ENCODE data around the gene TXNRD2.

TXNRD2 gene

GRCh38 chr22:19965771-19966709 lies 24.4 kb upstream of the TXNRD2 start:
- DNase-seq, result no peak

GRCh38 chr22:19964701-19965386 lies 23.2 kb upstream of the TXNRD2 start:
- DNase-seq, result no peak

GRCh38 chr22:19963863-19964642 lies 22.4 kb upstream of the TXNRD2 start:
- DNase-seq, result no peak

GRCh38 chr22:19962909-19963806 lies 21.5 kb upstream of the TXNRD2 start:
- DNase-seq, result no peak

DNA sequence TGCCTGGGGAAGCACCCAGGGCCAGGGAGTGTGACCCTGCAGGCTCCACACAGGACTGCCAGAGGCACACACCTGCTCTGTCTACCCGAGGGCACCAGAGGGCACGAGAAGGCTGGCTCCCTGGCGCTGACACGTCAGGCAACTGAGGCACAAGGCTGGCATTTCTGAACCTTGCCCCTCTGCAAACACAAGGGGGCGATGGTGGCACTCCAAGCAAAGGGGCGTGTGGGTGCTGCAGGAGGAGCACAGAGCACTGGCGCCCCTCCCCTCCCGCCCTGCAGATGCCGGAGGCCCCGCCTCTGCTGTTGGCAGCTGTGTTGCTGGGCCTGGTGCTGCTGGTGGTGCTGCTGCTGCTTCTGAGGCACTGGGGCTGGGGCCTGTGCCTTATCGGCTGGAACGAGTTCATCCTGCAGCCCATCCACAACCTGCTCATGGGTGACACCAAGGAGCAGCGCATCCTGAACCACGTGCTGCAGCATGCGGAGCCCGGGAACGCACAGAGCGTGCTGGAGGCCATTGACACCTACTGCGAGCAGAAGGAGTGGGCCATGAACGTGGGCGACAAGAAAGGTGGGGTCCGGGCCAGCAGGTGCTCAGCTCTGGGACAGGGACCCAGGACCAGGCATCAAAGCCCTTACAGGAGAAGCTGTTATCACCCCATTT lies 20.8 kb upstream of the TXNRD2 start:
- DNase-seq, result peak; percentile 84 to 86

- DNase-seq, result no peak
These were observed 20.2 kb upstream of the TXNRD2 start for GRCh38 chr22:19961868-19962245.

DNA sequence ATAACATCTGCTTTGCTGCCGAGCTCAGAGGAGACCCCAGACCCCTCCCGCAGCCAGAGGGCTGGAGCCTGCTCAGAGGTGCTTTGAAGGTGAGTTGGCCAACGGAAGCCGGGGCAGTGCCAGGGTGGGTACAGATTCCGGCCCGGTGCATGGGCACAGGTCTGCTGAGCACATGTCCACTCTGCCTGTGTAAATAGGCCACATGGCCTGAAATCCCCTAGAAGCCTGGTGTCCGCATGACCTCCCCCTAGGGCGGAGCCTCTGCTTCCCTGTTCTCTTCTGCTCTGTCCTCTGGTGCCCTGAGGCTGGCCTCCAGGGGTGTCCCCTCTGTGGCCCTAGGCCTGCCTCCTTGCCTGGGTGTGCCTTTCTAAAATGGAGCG lies 19.6 kb upstream of the TXNRD2 start:
- no peak for DNase-seq

DNA sequence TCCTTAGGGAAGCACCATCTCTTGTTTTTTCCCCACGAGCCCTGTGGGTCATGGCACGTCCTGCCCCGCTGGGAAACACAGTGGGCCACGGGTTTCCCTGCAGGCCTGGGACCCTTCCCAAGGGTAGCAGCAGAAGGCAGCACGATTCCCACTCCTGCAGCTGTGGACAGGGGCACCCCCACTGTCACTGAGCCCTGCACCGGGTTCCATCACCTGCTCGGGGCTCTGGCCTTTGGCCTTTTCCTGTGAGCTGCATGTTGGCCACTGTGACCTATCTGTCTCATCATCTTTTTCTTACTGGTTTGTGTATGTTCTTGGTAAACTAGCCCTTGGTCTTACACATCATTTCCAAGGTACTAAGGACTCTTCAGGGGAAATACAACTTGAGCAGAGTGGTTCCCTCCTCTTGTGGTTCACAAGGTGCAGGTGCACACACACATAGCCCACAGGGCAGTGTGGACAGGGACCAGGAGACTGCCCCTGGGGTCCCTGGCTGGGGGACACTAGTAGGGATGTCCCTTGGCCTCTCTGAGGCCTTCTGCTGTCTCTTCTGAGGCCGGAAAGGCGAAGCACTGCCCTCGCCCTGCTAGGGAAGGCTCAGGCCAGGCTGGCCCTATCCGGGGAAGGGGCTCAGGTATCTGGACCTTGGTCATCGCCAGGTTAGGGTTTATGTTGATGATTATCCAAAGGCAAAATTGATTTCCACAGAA lies 19.0 kb upstream of the TXNRD2 start:
- DNase-seq, result no peak

GRCh38 chr22:19959587-19960490 lies 18.2 kb upstream of the TXNRD2 start:
- DNase-seq, result no peak

GRCh38 chr22:19959043-19959586 lies 17.5 kb upstream of the TXNRD2 start:
- DNase-seq, result no peak

- DNase-seq, result no peak
These were observed 16.7 kb upstream of the TXNRD2 start for GRCh38 chr22:19958083-19959042.

GRCh38 chr22:19957445-19957844 lies 15.8 kb upstream of the TXNRD2 start:
- no peak for DNase-seq

DNA sequence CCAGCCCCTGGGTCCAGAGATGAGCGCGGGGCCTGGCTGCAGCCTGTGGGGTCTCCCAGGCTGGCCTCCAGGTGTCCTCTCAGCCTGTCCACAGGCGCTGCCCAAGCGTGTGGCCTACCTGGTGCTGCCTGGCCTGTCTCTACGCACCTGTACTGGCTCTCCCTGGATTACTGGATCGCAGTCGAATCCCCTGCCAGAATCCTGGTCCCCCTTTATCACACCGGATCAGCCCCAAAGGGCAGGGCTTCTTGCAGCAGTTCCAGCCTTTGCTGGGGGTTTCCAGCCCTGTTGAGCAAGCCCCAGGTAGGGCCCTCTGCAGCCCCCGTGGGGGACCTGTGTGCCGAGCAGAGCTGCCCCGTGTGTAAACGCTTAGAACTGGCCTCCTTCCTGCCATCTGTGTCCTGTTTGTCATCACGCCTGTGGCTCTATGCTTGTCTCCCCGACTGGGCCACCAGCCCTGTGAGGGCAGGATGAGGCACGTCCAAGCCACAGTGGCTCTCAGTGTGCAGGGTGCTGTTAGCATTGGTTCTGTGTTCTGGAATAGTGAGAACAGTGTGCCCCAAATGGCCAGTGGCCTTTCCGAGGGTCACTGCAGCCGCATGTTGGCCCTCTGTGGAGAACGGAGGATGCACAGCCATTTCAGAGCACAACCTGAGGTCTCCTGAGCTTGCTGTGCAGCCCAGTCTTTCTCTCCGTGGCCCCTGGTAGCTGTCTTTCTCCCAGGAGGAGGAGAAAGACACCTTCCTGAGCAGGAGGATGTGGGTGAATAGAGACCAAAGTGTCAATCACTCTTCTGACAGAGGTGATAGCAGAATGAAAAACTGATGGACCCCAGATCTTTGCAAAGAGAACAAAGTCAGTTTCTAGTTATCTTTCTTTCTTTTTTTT lies 13.9 kb upstream of the TXNRD2 start:
- DNase-seq, result no peak

GRCh38 chr22:19951346-19951745 lies 9.7 kb upstream of the TXNRD2 start:
- no peak for DNase-seq

DNA sequence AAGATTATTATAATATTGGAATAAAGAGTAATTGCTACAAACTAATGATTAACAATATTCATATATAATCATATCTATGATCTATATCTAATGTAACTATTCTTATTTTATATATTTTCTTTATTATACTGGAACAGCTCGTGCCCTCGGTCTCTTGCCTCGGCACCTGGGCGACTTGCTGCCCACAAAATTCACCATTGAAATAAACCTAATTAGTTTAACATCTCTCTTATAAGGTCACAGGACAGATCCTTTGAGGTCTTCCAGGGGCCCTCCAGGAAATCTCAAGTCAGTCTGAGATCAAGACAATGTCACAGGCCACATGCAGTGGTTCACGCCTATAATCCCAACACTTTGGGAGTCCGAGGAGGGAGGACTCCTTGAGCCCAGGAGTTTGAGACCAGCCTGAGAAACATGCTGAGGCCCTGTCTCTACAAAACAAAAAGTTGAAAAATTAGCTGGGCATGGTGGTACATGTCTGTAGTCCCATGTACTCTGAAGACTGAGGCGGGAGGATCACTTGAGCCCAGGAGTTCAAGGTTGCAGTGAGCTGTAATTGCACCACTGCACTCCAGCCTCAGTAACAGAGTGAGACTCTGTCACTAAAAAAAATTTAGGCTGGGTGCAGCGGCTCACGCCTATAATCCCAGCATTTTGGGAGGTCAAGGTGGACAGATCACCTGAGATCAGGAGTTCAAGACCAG lies 6.6 kb upstream of the TXNRD2 start:
- no peak for DNase-seq
